MG63 (cell line): ENCODE results near the gene GNAS. TPM values are rescaled to one million over a fixed set of nuclear protein-coding genes. Genes with fewer than 3 reads are reported as not detected.

Source experiments
- DNase-seq: peaks from one replicate; pipeline ENCODE4 v3.0.0-alpha.2; 2020
- H3K27me3 ChIP-seq: fragments of 250-450 bp; sonication (Bioruptor Pico); 2 replicates; pipeline ENCODE4 v1.5.1; 2020; ENCODE audit warnings: mild to moderate bottlenecking, moderate library complexity
- H3K36me3 ChIP-seq: fragments of 250-450 bp; sonication (Bioruptor Pico); 2 replicates; pipeline ENCODE4 v1.5.1; 2020; ENCODE audit warnings: mild to moderate bottlenecking, moderate library complexity
- H3K4me3 ChIP-seq: fragments of 250-450 bp; sonication (Bioruptor Pico); 2 replicates; pipeline ENCODE4 v1.5.1; 2020; ENCODE audit warnings: mild to moderate bottlenecking, moderate library complexity
- H3K9me3 ChIP-seq: fragments of 250-450 bp; sonication (Bioruptor Pico); 2 replicates; pipeline ENCODE4 v1.5.1; 2020; ENCODE audit warnings: mild to moderate bottlenecking, moderate library complexity
- total RNA-seq: library from RNA; depleted of rRNA; stranded (reverse); fragments of >200 nt; shearing (Covaris generic); gene quantifications from 2 replicates; pipeline ENCODE4 v1.2.3, GENCODE V29; 2014; ENCODE audit warnings: low replicate concordance

Gene GNAS
- total RNA-seq, 1 experiment from 2014 or later = 560 TPM

DNA sequence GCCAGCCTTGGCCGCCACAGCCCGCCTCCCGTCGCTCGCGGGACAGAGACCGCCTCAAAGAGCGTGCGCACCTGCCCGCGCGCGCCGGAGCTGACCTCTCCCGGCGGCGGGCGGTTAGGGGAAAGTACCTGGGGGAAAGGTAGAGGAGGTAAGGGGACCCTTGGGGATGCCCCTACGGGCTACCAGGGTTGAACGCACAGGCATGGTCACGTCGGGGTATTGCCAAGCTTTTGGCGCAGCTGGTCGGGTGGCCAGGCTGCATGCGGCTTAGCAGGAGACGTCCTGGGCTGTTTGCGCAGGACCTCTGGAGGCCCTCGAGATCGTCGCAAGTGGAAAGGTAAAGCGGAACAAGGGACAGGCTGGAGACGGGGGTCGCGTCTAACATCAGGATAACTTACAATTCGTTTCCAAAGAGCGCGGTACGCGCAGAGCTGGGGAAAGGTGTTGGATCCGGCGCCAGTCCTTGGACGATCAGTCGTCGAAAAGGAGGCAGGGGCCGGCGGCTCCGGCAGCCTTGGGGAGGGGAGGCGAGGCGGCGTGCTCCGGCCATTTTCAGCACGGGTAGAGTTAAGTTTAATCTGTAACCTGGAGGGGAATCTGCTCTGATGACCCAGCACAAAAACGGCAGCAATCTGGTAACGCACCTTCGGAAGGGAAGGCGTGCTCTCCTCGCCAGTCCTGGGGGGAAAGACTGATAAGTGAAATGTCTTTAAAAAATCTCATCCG lies 10.8 kb upstream of the GNAS start:
- no peak overlapping the region for H3K4me3 ChIP-seq
- no peaks in the 10 kb centered on the region for H3K36me3 ChIP-seq
- peaks cover 48% of the 10 kb centered on the region for H3K27me3 ChIP-seq
- no peaks in the 10 kb centered on the region for H3K9me3 ChIP-seq
- DNase-seq = no peak

DNA sequence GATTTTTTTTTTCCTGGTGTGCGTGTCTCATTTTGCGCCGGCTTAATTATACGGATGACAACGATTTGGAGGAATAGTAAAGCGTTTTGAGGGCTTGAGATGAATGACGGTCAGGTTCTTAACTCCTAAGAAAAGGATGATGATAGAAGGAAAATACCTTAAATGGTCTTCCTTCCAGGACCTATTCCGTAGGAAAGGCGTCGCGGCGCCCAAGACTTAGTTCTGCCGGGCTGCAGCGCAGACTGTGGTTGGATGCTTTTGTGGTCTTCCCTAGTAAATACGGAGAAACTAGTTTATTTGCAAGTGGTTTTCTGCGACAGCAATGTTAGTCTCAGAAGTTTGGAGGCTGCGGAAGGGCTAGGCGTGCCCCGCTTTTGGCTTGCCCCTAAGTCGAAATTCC lies 10.2 kb upstream of the GNAS start:
- no peak for DNase-seq
- Histone ChIP-seq H3K36me3 (no peaks in the 10 kb centered on the region), H3K27me3 (peaks cover 48% of the 10 kb centered on the region), H3K9me3 (no peaks in the 10 kb centered on the region), H3K4me3 (no peak overlapping the region)

DNA sequence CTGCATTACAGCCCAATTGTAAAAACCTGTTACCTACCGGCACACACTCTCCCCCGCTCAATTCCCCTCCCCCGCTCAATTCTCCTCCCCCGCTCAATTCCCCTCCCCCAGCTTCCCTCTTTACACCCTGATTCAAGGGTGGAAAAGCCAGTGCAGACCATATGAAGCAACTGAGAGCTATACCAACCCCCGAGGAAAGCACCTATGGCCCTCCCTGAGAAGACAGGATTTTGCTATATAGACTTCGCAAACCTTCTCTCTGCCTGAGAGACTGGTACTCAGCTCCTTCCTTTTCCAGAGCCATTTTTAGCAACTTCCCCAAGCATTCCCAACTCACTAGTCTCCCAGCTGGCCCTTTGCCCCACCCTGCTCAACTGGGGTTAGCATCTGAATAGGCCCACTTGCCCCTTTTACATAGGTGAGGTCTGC lies 9.4 kb upstream of the GNAS start:
- Histone ChIP-seq H3K36me3 (no peaks in the 10 kb centered on the region), H3K9me3 (no peaks in the 10 kb centered on the region), H3K27me3 (peaks cover 53% of the 10 kb centered on the region), H3K4me3 (no peak overlapping the region)
- no peak for DNase-seq

GRCh38 chr20:58845706-58846105 lies 6.8 kb upstream of the GNAS start:
- Histone ChIP-seq H3K4me3 (no peak overlapping the region), H3K36me3 (no peaks in the 10 kb centered on the region), H3K9me3 (no peaks in the 10 kb centered on the region), H3K27me3 (peaks cover 34% of the 10 kb centered on the region)
- DNase-seq = no peak

GRCh38 chr20:58847463-58847862 lies 5.1 kb upstream of the GNAS start:
- H3K36me3 ChIP-seq = no peaks in the 10 kb centered on the region
- H3K9me3 ChIP-seq = no peaks in the 10 kb centered on the region
- H3K4me3 ChIP-seq = no peak overlapping the region
- DNase-seq = no peak
- H3K27me3 ChIP-seq = peaks cover 19% of the 10 kb centered on the region

- Histone ChIP-seq H3K36me3 (no peaks in the 10 kb centered on the region), H3K4me3 (peak within 1 kb of the TSS; percentile 54), H3K27me3 (peaks cover 10% of the 10 kb centered on the region), H3K9me3 (no peaks in the 10 kb centered on the region)
- peak; percentile 89 for DNase-seq
These were observed 1.8 kb upstream of the GNAS start, which contains the start of gene GNAS-AS1 for GRCh38 chr20:58850693-58851174. Gene GNAS-AS1, minus strand, starts transcription at chr20:58850902.

- Histone ChIP-seq H3K9me3 (no peaks in the 10 kb centered on the region), H3K27me3 (peaks cover 13% of the 10 kb centered on the region), H3K36me3 (no peaks in the 10 kb centered on the region), H3K4me3 (peak overlapping the region; percentile 54)
- no peak for DNase-seq
These were observed 1.1 kb upstream of the GNAS start for GRCh38 chr20:58851221-58851968.

DNA sequence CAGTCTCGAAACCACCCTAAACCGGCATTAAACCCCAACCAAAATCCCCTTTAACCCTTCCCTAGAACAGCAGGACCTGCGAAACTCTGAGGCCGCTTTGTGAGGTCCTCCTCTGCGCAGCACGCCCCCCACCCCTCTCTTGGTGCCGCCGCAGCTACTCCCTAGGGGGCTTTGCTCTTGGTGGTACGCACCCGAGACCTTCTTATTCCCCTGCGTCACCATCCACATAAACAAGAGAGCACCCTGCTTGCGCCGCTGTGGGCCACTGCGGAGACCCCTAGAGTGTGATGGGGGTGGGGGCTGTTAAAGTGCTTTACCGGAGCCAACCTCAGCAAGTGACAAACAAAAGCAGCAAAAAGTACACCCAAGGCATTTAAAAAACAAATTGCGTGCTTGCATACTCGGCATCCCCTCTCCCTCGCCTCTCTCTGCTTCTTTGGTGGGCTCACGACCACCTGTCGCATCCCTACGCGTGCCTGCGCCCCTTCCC lies 502 bp upstream of the GNAS start:
- DNase-seq = no peak
- no peaks in the 10 kb centered on the region for H3K36me3 ChIP-seq
- H3K9me3 ChIP-seq = no peaks in the 10 kb centered on the region
- H3K27me3 ChIP-seq = peaks cover 17% of the 10 kb centered on the region
- peak overlapping the region; percentile 54 for H3K4me3 ChIP-seq

DNA sequence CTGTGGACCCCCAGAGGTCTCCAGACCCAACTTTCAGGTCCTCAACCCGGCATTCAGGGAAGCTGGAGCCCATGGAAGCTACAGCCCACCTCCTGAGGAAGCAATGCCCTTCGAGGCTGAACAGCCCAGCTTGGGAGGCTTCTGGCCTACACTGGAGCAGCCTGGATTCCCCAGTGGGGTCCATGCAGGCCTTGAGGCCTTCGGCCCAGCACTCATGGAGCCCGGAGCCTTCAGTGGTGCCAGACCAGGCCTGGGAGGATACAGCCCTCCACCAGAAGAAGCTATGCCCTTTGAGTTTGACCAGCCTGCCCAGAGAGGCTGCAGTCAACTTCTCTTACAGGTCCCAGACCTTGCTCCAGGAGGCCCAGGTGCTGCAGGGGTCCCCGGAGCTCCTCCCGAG lies 950 bp downstream of the GNAS start:
- Histone ChIP-seq H3K9me3 (no peaks in the 10 kb centered on the region), H3K4me3 (no peak overlapping the region), H3K27me3 (peaks cover 26% of the 10 kb centered on the region), H3K36me3 (no peaks in the 10 kb centered on the region)
- no peak for DNase-seq

DNA sequence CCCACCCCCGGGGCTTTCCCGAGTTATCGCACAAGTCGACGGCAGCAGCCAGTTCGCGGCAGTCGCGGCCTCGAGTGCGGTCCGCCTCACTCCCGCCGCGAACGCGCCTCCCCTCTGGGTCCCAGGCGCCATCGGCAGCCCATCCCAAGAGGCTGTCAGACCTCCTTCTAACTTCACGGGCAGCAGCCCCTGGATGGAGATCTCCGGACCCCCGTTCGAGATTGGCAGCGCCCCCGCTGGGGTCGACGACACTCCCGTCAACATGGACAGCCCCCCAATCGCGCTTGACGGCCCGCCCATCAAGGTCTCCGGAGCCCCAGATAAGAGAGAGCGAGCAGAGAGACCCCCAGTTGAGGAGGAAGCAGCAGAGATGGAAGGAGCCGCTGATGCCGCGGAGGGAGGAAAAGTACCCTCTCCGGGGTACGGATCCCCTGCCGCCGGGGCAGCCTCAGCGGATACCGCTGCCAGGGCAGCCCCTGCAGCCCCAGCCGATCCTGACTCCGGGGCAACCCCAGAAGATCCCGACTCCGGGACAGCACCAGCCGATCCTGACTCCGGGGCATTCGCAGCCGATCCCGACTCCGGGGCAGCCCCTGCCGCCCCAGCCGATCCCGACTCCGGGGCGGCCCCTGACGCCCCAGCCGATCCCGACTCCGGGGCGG lies 1.6 kb downstream of the GNAS start:
- DNase-seq = no peak
- Histone ChIP-seq H3K27me3 (peaks cover 33% of the 10 kb centered on the region), H3K36me3 (no peaks in the 10 kb centered on the region), H3K9me3 (no peaks in the 10 kb centered on the region), H3K4me3 (no peak overlapping the region)

DNA sequence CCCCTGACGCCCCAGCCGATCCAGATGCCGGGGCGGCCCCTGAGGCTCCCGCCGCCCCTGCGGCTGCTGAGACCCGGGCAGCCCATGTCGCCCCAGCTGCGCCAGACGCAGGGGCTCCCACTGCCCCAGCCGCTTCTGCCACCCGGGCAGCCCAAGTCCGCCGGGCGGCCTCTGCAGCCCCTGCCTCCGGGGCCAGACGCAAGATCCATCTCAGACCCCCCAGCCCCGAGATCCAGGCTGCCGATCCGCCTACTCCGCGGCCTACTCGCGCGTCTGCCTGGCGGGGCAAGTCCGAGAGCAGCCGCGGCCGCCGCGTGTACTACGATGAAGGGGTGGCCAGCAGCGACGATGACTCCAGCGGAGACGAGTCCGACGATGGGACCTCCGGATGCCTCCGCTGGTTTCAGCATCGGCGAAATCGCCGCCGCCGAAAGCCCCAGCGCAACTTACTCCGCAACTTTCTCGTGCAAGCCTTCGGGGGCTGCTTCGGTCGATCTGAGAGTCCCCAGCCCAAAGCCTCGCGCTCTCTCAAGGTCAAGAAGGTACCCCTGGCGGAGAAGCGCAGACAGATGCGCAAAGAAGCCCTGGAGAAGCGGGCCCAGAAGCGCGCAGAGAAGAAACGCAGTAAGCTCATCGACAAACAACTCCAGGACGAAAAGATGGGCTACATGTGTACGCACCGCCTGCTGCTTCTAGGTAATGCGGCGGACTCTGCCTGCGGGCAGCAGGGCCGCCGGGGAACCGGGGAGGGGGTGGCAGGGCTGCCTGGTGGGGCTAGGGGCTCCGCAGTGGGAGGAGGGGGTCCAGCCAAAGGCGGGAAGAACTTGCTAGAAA lies 2.3 kb downstream of the GNAS start:
- H3K27me3 ChIP-seq = peaks cover 38% of the 10 kb centered on the region
- H3K36me3 ChIP-seq = no peaks in the 10 kb centered on the region
- DNase-seq = no peak
- H3K9me3 ChIP-seq = no peaks in the 10 kb centered on the region
- H3K4me3 ChIP-seq = no peak overlapping the region

DNA sequence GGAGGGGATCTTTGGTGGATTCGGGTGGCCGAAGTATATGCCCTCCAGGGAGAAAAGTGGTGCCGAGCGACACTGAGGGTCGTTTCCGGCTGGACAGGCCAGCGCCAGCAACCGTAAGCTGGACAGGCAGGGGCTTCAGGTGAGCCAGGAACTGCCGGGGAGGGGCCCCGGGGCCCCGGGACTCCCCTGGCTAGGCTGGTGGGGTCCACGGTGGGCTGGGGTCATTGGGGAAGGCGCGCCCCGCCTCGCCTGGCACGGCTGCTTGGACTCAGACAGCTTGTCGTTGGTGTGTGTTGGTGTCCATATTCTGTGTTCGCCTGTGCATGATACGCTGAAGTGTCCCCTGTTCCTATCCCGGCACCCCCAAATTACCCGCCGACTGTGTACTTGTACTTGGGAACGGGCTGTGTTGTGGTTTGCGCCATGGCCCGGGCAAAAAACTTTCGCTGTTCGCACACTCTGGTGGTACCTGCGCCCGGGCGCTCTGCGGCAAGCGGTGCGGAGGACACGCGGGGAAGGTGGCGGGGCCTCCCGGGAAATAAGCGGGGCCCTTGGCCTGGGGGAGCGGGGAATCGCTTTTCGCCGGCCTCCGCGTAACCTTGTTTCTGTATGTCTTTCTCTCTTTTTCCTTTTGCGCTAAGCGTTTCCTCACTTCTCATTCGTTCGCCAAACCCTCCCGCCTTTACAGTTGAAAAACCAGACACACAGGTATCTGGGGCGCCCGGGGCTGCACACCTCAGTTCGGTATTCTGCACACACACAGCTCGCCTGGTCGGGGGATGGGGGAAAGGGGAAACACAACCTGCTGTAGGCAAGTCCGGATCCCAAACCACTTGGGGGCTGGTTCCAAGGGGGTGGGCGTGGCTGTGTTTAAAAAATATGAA lies 3.2 kb downstream of the GNAS start:
- DNase-seq = no peak
- Histone ChIP-seq H3K4me3 (no peak overlapping the region), H3K27me3 (peaks cover 47% of the 10 kb centered on the region), H3K9me3 (no peaks in the 10 kb centered on the region), H3K36me3 (no peaks in the 10 kb centered on the region)

GRCh38 chr20:58863044-58863790 lies 10.7 kb downstream of the GNAS start:
- no peak overlapping the region for H3K4me3 ChIP-seq
- peaks cover 39% of the 10 kb centered on the region for H3K27me3 ChIP-seq
- H3K36me3 ChIP-seq = no peaks in the 10 kb centered on the region
- no peak for DNase-seq
- H3K9me3 ChIP-seq = no peaks in the 10 kb centered on the region

DNA sequence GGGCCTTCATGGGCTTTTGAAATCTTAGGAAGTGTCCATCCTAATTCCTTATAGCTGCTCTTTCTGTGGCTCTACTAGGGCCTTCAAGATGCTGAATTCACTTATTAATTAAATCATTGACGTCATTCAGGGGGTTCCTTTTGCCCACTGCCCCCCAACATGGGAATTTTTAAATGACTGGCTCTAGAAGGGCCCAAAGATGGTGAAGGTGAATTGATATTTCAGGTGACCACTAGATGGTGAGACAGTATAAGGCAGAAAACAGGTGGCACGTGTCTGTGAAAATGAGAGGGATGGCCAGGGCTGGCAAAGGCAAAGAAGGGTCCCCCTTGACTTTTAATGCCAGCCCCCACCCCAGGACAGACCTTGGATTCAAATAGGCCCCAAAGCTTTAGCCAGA lies 11.8 kb downstream of the GNAS start:
- DNase-seq = no peak
- Histone ChIP-seq H3K9me3 (no peaks in the 10 kb centered on the region), H3K4me3 (no peak overlapping the region), H3K27me3 (peaks cover 28% of the 10 kb centered on the region), H3K36me3 (no peaks in the 10 kb centered on the region)

GRCh38 chr20:58865843-58866242 lies 13.3 kb downstream of the GNAS start:
- no peak for DNase-seq
- Histone ChIP-seq H3K4me3 (no peak overlapping the region), H3K9me3 (no peaks in the 10 kb centered on the region), H3K27me3 (peaks cover 14% of the 10 kb centered on the region), H3K36me3 (no peaks in the 10 kb centered on the region)
